ENCODE data around the gene MYL2.

MYL2 gene

GRCh38 chr12:110906516-110906915 lies 13.9 kb downstream of the MYL2 start:
- TF ChIP-seq, protein P1, sequence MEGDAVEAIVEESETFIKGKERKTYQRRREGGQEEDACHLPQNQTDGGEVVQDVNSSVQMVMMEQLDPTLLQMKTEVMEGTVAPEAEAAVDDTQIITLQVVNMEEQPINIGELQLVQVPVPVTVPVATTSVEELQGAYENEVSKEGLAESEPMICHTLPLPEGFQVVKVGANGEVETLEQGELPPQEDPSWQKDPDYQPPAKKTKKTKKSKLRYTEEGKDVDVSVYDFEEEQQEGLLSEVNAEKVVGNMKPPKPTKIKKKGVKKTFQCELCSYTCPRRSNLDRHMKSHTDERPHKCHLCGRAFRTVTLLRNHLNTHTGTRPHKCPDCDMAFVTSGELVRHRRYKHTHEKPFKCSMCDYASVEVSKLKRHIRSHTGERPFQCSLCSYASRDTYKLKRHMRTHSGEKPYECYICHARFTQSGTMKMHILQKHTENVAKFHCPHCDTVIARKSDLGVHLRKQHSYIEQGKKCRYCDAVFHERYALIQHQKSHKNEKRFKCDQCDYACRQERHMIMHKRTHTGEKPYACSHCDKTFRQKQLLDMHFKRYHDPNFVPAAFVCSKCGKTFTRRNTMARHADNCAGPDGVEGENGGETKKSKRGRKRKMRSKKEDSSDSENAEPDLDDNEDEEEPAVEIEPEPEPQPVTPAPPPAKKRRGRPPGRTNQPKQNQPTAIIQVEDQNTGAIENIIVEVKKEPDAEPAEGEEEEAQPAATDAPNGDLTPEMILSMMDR (IDR thresholded peaks at IDR 0.05) = no peak
- intact Hi-C loops (cut with DNase I; ENCODE audit: low total_unique reads) = no loop called here
- peaks cover 0 to 23% of the 10 kb centered on the region in 2 donors for H3K27me3 ChIP-seq
- no peak for DNase-seq
- H3K4me1 ChIP-seq = no peaks in the 10 kb centered on the region
- no peaks in the 10 kb centered on the region for H3K36me3 ChIP-seq
- no peak overlapping the region for H3K4me3 ChIP-seq
- no peak overlapping the region for H3K27ac ChIP-seq
- no peaks in the 10 kb centered on the region for H3K9me3 ChIP-seq

GRCh38 chr12:110906083-110906482 lies 14.3 kb downstream of the MYL2 start:
- Histone ChIP-seq H3K27me3 (peaks cover 0 to 20% of the 10 kb centered on the region in 2 donors), H3K9me3 (no peaks in the 10 kb centered on the region), H3K4me1 (no peaks in the 10 kb centered on the region), H3K27ac (no peak overlapping the region), H3K4me3 (no peak overlapping the region), H3K36me3 (no peaks in the 10 kb centered on the region)
- intact Hi-C loops (cut with DNase I; ENCODE audit: low total_unique reads) = no loop called here
- TF ChIP-seq, protein P1 (IDR thresholded peaks at IDR 0.05) = no peak
- DNase-seq = no peak

- Histone ChIP-seq H3K9me3 (no peaks in the 10 kb centered on the region), H3K27me3 (peaks cover 0 to 8% of the 10 kb centered on the region in 2 donors), H3K4me3 (no peak overlapping the region), H3K36me3 (no peaks in the 10 kb centered on the region), H3K27ac (no peak overlapping the region), H3K4me1 (no peaks in the 10 kb centered on the region)
- DNase-seq = no peak
- TF ChIP-seq, protein P1 (IDR thresholded peaks at IDR 0.05) = no peak
- intact Hi-C loops (cut with DNase I; ENCODE audit: low total_unique reads) = no loop called here
Observed at GRCh38 chr12:110903511-110903910, 16.9 kb downstream of the MYL2 start.

- Histone ChIP-seq H3K4me3 (no peak overlapping the region), H3K27me3 (peaks cover 0 to 7% of the 10 kb centered on the region in 2 donors), H3K4me1 (no peaks in the 10 kb centered on the region), H3K27ac (no peak overlapping the region), H3K36me3 (no peaks in the 10 kb centered on the region), H3K9me3 (no peaks in the 10 kb centered on the region)
- intact Hi-C loops (cut with DNase I; ENCODE audit: low total_unique reads) = no loop called here
- DNase-seq = no peak
- TF ChIP-seq, protein P1 (IDR thresholded peaks at IDR 0.05) = no peak
Observed at GRCh38 chr12:110901401-110901800, 19.0 kb downstream of the MYL2 start.

GRCh38 chr12:110896559-110896958 lies 23.8 kb downstream of the MYL2 start:
- Histone ChIP-seq H3K27me3 (peaks cover 0 to 16% of the 10 kb centered on the region in 2 donors), H3K4me1 (peaks cover 0 to 4% (median 0%) of the 10 kb centered on the region in 4 donors), H3K9me3 (no peaks in the 10 kb centered on the region), H3K27ac (no peak overlapping the region), H3K4me3 (no peak overlapping the region), H3K36me3 (no peaks in the 10 kb centered on the region)
- TF ChIP-seq, protein P1 (IDR thresholded peaks at IDR 0.05) = no peak
- intact Hi-C loops (cut with DNase I; ENCODE audit: low total_unique reads) = no loop called here
- no peak for DNase-seq

DNA sequence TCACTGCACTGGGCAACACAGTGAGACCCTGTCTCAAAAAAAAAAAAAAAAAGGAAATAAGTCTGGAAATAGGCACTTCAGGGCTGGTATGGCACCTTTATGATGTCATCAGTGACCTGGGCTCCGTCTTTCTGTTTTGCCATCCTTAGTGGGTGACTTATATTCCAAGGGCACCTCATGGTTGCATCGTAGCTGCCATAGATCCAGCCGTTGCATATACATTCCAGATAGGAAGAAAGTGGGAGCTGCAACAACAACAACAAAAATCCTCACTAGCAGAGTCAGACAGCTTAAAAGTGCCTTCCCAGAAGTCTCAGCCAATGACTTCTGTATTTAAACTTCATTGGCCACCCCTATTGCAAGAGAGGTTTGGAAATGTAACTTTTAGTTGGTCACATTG lies 26.4 kb downstream of the MYL2 start:
- H3K4me1 ChIP-seq = peaks cover 0 to 4% (median 0%) of the 10 kb centered on the region in 4 donors
- no peak overlapping the region for H3K4me3 ChIP-seq
- H3K27me3 ChIP-seq = peaks cover 0 to 16% of the 10 kb centered on the region in 2 donors
- intact Hi-C loops (cut with DNase I; ENCODE audit: low total_unique reads) = no loop called here
- no peak overlapping the region for H3K27ac ChIP-seq
- no peaks in the 10 kb centered on the region for H3K36me3 ChIP-seq
- DNase-seq = no peak
- TF ChIP-seq, protein P1 (IDR thresholded peaks at IDR 0.05) = no peak
- no peaks in the 10 kb centered on the region for H3K9me3 ChIP-seq

All from tibial artery (tissue), 4 donors.